SU-DHL-6 (cell line): ENCODE results near the gene SLC16A13.
"Not testable (repeated sequence)": the region's sequence is repeated elsewhere in the genome, so short reads cannot be mapped to it uniquely, and the experiment has no call there.

Experiments used
- CTCF ChIP-seq: fragments of 200-600 bp; sonication (generic); IDR thresholded peaks from one replicate; pipeline ENCODE4 v1.5.1; 2017; ENCODE audit warnings: antibody characterized with exemption, mild to moderate bottlenecking, low read length, moderate library complexity; ENCODE audit not compliant: insufficient read depth, poor library complexity, severe bottlenecking
- EZH2phosphoT487 ChIP-seq: fragments of 200-600 bp; sonication (generic), shearing (Covaris generic); conservative IDR thresholded peaks from 2 replicates; pipeline ENCODE4 v1.6.1; 2018; ENCODE audit warnings: mild to moderate bottlenecking, antibody characterized with exemption, low read length, moderate library complexity, mixed read lengths

- not testable (repeated sequence) for TF ChIP-seq CTCF, EZH2phosphoT487
These were observed 53.8 kb downstream of the SLC16A13 start for GRCh38 chr17:7089570-7089969.
